C1 segment of cervical spinal cord (tissue), 14 donors: ENCODE measurements around the gene MTOR.
A peak's percentile ranks its signal among the peaks of the same experiment; 100 is the strongest.
"Not testable (repeated sequence)": the region's sequence is repeated elsewhere in the genome, so short reads cannot be mapped to it uniquely, and the experiment has no call there.

ENCODE experiments used
- DNase-seq, 14 donors: peaks; one replicate each; lab custom pipeline; 2025; lab: John Stamatoyannopoulos, UW

The MTOR gene

DNA sequence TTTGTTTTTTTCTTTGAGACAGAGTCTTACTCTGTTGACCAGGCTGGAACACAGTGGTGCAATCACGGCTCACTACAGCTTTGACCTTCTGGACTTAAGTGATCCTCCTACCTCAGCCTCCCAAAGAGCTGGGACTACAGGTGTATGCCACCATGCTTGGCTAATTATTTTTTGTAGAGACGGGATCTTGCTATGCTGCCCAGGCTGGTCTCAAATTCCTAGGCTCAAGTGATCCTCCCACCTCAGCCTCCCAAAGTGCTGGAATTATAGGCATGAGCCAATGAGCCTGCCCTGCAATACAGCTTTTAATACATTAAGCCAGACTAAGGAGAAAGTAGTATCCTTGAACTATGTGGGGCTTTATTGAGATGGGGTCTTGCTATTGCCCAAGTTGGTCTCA lies 146.0 kb downstream of the MTOR start:
- DNase-seq, result no peak

DNA sequence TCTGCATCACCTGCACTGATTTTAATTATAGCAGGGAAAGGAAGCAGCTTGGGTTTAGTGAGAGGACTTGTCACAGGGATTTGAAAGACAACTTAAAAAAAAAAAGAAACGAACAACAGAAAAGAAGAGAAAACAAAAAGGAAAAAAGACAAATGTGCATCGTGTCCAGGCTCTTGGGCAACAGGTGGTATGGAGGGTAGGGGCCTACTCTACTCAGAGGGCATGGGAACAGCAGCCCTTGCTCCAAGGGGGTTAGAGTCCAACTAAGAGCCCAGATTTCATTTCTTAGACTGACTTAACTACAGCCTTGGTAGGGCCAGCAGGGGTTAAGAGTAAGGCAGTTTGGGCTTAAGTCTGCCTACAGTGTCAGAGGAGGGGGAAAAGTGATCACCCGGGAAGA lies 147.4 kb downstream of the MTOR start:
- no peak for DNase-seq

DNA sequence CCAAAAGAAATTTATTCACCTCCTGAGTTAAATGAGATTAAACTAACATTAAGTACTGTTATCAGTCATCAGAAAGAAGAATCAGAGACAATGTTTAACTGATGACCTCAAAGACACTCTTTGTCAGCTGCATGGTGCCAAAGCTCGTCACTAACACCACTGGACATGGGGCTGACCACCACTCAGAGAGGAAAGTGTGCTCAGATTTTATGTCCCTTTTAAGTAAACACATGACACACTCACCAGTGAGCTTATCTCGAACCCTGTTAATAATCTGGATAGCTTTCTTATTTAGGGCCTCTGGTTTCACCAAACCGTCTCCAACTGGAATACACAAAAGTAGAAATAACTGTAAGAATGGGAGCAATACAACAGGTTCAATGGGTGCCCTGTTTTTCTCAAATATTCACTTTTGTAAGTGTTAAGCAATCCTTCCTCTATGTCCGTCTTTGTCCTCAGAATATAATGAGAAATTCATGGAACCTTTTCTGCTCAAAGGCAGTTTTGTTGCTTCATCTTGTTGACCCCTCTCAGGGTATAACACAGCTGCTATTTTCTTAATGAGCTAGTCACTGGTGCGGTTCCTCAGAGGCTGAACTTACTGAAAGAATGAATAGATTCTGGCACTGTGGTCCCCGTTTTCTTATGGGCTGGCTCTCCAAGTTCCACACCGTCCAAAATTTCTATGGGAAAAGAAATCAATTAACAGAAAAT lies 153.1 kb downstream of the MTOR start:
- DNase-seq, result peak in 1 of 14 donors; percentile 16

DNA sequence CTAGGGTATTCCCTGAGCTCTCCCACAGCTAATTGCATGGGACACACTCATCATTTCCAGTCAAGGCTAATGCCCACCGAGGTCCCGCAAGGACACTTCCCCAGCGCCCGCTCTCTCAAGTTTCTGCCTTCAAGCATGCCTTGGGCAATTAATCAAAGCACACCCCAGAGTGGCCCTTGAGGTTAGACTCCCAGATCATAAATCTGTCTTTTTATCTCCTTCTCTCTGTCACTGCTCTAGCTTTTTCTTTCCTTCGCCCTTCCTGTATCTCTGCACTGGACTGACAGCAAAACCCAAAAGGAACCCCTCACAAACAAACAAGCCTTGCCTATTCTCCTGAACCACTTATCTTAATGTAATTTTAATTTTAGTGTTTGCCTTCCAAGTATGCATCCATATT lies 154.8 kb downstream of the MTOR start:
- no peak for DNase-seq

DNA sequence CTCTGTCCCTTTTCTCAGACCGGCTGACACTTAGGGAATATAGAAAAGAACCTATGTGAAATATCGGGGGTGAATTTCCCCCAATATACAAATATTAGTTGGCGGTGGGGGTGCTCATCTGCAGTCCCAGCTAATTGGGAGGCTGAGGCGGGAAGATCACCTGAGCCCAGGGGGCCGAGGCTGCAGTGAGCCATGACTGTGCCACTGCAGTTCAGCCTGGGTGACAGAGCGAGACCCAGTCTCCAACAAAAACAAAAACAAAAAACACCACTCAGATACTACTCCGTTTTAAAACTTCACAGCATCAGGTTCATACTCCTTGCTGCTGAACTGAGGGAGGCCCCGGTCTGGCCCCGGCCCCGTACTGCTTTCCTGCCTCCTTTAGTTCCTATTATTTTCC lies 156.8 kb downstream of the MTOR start:
- no peak for DNase-seq

DNA sequence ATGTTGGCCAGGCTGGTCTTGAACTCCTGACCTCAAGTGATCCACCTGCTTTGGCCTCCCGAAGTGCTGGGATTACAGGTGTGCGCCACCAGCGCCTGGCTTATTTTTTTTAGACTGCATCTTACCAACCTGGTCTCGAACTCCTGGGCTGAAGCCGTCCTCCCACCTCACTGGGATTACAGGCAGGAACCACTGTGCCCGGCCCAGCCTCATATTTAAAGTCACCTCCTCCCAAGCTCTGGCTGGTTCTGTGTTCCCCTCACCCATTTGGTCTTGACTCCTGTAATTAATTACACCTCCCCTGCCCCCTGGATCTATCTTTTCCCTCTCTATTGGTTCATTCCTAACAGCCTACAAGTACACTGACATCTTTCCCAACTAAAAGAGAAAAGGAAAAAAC lies 161.0 kb downstream of the MTOR start:
- no peak for DNase-seq

DNA sequence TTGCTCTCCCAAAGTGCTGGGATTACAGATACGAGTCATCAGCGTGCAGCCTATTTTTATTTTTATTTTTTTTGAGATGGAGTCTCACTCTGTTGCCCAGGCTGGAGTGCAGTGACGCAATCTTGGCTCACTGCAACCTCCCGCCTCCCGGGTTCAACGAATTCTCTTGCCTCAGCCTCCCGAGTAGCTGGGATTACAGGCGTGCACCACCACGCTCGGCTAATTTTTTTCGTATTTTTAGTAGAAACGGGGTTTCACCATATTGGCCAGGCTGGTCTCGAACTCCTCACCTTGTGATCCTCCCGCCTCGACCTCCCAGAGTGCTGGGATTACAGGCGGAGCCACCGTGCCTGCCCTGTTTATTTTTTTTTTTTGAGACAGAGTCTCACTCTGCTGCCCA lies 161.5 kb downstream of the MTOR start:
- DNase-seq, result not testable (repeated sequence)

DNA sequence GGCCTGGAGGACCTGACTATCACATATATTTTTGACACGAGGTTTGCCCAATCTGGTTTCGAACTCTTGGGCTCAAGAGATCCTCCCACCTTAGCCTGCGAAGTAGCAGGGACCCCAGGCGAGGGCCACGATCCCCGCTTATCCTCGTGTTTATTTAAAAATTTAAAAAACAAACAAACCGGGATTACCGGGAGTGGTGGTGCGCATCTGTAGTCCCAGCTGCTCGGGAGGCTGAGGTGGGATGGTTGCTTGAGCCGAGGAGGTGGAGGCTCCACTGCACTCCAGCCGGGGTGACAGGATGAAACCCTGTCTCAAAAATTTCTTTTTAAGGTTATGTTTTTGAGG lies 162.2 kb downstream of the MTOR start:
- no peak for DNase-seq

DNA sequence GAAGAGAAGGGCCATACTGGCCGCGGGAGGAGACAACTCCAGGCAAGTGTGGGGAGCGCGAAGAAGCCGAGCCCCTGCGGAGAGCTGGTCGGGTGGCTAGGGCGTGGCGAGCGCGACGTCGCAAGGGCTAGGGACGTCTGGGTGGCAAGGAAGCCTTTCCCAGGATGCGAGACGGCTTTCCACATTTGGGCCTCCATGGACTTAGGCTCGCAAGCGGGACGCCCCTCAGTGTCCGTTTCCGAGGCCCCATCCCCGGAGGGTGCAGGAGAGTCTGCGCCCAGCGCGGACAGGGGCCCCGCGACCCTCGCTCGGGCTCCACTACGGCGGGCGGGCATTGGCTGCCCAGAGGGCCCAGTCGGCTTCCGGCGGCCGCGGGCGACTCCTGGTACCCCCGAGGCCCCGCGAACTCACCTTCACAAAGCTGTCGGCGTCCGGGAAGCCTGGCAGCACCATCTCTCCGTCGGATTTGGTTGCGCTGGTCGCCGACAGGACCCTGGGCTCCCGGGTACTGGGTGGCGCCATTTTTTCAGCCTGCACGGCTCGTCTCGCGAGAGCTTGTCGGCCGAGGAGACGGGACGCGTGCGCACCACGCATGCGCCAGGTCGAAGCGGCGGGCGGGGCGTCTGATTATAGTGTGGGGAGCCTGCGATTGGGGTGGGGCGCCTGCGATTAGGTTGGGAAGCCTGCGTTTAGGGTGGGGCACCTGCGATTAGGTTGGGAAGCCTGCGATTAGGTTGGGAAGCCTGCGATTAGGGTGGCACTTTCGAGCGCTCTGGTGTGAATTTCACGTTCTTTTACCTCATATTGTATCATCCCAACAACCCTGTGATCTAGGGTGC lies 162.8 kb downstream of the MTOR start, which contains the start of gene EXOSC10:
TSS of gene EXOSC10 (minus strand) at position 560 of the 839 bp plus-strand sequence. CDS start at position 522, 38 bp downstream.
- DNase-seq, result peak; percentile 43 to 90 (median 82)

DNA sequence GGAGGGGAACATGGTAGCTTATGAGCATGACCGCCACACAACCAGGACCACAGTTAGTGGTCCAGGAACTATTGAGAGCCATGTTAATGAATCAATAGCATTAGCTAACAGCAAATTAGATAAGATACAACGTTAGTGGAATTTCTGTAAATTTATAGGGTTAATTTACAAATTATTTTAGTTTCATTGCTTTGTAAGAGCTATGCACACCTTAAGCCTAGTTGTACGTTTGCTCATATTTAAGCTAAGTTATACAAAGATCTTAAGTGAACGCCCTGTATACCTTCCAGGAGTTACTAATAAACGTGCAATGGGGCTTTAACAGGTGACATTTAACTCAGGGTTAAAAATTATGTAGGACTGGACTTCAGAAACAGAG lies 163.4 kb downstream of the MTOR start:
- no peak for DNase-seq

DNA sequence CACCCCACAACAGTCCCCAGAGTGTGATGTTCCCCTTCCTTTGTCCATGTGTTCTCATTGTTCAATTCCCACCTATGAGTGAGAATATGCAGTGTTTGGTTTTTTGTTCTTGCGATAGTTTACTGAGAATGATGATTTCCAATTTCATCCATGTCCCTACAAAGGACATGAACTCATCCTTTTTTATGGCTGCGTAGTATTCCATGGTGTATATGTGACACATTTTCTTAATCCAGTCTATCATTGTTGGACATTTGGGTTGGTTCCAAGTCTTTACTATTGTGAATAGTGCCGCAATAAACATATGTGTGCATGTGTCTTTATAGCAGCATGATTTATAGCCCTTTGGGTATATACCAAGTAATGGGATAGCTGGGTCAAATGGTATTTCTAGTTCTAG lies 178.6 kb downstream of the MTOR start:
- DNase-seq, result not testable (repeated sequence)

DNA sequence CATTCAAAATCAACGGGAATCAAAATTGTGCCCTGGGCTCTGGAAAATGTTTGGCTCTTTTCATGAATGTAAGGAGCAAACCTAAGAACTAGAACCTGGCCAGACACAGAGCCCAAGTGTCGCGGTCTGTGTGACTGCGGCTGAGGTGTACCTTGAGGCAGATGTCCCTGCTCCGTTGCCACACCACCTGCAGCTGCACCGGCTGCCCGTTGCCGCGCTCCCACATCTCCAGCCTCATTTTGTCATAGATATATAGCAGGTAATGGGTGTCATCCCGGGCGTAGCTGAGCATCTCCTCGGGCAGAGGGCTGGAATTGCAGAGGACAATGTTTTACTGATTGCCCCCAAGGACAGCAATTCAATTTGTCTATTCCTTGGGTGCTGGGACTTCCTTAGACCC lies 181.4 kb downstream of the MTOR start:
- no peak for DNase-seq

DNA sequence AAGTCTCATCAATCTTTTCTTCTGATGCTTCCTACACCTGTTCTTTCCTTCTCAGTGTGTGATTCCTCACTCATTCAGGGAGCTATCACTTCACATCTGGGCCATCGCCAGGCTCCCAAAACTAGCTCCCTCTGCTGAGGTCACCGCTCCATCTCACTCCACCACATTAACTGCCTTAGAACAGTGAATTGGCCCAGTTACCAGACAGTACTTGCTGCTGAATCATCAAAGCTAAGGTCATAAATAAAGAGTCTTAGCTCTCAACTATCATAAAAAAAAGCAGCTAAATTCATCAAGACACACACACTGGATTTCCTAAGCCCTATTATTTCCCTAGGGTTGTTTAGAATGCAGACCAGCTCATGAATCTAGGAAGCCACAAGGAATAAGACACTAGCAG lies 183.7 kb downstream of the MTOR start:
- no peak for DNase-seq

DNA sequence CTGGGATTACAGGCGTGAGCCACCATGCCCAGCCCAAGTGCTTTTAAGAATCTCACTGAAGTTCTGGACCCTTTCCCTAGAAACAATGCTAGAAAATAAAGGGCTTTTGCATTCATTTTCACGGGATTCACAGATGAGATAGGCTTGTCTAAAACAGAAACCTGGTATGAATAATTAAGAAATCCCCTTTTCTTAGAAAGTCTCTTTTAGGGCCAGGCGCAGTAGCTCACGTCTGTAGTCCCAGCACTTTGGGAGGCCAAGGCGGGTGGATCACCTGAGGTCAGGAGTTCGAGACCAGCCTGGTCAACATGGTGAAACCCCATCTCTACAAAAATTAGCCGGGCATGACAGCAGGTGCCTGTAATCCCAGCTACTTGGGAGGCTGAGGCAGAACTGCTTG lies 189.0 kb downstream of the MTOR start:
- not testable (repeated sequence) for DNase-seq

DNA sequence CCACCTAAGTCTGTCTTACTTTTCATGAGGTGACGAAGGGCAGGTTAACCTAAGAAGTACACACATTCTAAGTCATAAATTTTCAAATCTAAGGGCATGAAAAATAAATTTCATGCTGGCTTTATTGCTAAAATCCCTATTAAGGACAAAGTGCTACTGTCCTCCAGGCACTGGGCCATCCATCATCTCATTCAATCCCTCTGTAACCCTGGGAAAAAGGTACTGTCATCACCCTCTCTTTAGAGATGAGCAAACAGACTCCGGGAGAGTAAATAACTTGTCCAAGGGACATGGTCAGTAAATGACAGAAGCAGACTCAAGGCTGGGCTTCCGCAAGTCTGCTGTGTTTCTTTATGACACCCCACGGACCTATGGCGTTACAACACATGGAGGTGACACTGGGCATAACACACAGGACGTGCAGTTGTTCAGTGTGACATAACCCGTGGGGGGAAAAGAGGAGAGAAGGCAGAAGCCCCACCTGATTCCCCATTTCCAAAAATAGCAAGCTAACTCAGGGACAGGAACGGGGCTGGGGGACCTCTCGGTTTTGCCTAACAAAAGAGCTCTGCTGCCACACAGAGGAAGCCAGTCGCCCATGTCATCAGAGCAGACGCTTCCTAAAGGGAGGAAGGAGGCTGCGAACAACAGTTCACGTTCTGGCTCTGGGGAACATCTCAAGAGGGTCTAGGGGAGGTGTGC lies 190.0 kb downstream of the MTOR start:
- no peak for DNase-seq

DNA sequence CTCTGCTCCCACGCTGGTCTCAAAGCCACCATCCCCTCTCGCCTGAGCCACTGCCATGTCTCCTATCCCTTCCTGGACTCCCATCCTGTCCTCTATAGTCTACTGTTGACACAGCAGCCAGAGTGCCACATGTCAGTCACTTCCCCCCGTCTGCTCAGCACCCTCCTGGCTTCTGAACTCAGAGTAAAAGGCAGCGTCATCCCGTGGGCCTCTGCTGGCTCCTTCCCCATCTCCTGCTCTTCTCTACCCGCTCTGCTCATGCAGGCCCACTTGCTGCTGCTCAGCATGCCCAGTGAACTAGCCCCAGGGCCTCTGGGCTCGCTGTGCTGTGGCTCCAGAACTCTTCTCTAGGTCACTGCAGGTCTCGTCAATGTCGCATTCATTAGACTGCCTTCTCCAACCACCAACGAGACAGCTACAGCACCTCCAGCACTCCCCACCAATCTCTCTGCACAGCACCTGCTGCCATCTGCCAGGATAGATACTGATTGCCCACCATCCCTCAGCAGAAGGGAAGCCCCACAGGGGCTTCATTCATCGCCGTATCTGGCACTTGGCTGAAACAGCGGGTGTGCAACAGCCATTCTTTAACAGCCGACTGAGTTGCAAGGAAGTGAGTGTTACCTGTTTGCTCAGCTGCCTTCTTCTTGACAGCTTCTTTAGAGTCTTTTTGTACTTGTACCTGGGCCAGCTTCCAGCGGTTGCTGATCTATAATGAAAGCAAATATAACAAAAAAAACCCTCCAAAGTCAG lies 190.7 kb downstream of the MTOR start:
- DNase-seq, result no peak

DNA sequence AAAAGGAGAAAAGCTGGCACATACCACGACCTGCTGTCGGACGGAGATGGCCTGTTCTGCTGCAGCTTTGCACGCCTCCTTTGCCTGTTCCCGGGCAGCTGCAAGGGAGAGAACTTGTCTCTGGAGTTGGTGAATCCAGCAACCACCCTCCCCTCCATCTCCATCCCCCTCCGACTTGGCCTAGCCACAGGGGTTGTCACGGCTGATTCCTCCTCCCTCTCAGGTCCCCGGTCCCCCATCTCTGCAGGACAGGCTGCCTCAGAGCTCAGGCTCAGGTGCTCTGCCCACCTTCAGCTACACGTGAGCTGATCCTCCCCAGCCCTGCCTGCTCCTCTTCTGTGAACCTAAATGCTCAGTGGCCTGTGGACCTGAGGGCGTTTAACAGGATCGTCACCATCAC lies 191.5 kb downstream of the MTOR start:
- no peak for DNase-seq

DNA sequence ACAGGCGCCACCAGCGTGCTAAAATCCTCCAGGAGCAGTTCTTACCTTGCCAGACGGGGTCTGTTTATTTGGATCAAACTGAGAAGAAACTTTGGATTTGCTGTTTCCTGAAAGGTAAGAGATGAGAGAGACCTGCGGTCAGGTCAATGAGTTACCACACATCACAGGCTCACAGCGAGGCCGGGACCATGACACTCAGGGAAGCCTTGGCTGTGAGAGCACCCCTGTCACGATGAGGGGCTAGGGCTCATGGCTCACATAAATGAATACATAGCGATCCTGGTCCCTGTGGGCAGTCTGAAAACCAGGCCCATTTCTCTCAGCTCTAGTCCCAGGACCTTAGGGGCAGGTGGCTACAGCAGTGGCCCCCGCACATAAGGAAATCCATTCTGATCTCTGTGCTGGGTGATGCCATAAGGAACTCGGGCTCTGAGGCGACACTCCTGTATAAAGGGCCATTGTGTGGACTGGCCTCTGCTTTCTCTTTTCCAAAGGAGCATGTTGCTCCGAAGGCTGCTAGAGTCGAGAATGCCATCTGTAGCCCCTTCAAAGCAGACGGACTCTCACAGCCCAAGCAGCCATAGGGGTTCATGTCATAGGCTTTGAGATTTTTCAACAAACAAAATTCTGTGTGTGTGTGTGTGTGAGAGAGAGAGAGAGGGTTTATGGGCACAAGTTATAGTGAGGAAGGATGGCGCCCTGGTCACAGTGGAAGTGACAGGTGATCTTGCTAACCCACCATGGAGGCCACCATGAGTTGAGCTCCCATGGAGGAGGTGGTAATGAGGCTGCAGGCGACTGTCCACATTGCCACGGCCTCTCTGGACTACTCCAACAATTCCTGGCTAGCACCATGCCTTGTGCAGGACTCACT lies 193.5 kb downstream of the MTOR start:
- DNase-seq, result peak in 1 of 14 donors; percentile 30

DNA sequence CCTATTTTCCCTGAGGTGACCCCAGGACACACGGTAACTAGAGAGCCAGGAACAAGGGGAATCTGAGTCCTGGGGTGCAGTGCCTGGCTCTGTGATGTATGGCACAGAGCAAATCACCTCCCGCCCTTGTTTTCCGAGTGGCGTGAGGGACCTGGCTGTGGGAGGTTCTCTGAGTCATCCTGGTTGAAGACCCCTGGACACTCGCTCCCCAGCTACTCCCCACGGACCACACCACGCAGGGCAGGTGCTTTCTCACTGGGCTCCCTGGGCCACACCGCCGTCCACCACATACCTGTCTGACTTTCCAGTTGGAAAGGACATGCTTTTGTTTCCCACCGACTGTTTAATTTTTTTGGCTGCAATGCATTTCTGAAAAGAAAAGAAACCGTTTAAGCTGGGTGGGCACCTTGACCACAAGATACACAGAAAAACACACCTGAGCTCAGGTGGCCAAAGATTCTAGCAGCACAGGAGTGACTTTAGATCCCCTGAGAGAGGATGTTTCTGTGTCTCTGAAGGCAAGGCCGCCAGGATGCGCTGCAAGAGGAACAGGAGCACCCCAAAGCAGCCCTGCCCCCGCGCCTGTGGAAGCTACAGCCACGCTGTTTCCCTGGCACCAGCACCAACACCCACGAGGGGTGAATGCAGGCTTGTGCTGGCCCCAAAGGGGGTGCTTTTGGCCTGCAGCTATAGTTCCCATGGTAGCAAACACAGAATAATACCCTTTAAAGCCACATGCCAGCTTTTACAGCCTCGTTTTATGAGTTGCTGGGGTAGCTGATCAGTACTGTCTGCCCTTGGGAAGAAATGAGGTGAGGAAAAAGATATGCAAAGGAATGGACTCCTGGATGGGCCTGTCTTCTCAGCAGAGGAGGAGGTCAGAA lies 194.4 kb downstream of the MTOR start:
- no peak for DNase-seq

DNA sequence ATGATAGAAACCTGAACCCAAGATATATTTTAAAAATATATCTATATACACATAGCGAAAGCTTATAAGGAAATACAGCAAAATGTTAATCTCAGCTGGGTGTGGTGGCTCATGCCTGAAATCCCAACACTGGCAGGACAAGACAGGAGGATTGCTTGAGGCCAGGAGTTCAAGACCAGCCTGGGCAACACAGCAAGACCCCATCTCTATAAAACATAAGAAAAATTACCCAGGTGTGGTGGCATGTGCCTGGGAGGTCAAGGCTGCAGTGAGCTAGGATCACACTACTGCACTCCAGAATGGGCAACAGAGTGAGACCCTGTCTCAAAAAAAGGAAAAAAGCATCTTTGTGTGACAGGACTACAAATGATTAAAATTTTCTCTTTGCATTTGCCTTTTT lies 196.6 kb downstream of the MTOR start:
- DNase-seq, result no peak
